H1 (cell line): ENCODE results near the gene CPNE4. TPM values are rescaled to one million over a fixed set of nuclear protein-coding genes. Genes with fewer than 3 reads are reported as not detected.
A peak's percentile ranks its signal among the peaks of the same experiment; 100 is the strongest.

Experiments
- CTCF ChIA-PET: fragments of 300-600 bp; sonication (Branson Sonifier 250); formaldehyde crosslinking; loops from one replicate; lab custom pipeline; 2021; ENCODE audit not compliant: partially characterized antibody; lab: Charles Lee
- POLR2A ChIA-PET: fragments of 300-600 bp; sonication (Branson Sonifier 250); formaldehyde crosslinking; loops from one replicate; lab custom pipeline; 2021; ENCODE audit warnings: inconsistent platforms; ENCODE audit not compliant: partially characterized antibody; lab: Charles Lee
- DNase-seq, 2 experiments: peaks; one replicate each; pipeline versions ENCODE4 v3.0.0 to v3.0.0-alpha.2; 2010 to 2022; ENCODE audit warnings: low spot score in 2 of 2, low read depth in 1 of 2, mixed read lengths in 1 of 2
- FAIRE-seq: peaks from 2 replicates; lab custom pipeline; 2011; peaks lifted over from hg19 to GRCh38; lab: Jason Lieb, UNC
- H2AFZ ChIP-seq: 2 replicates; pipeline ENCODE4 v1.8.1; 2012; ENCODE audit warnings: low read length, inconsistent platforms
- H2AK5ac ChIP-seq: 2 replicates; pipeline ENCODE4 v1.6.1; 2013; ENCODE audit warnings: low read depth, low read length
- H2BK120ac ChIP-seq: replicated peaks from 2 replicates; pipeline ENCODE3; 2013; ENCODE audit warnings: low read depth, low read length, inconsistent platforms
- H2BK12ac ChIP-seq: 2 replicates; pipeline ENCODE4 v1.6.1; 2013; ENCODE audit warnings: low read depth, low read length
- H2BK15ac ChIP-seq: 2 replicates; pipeline ENCODE4 v1.6.1; 2013; ENCODE audit warnings: low read length
- H2BK20ac ChIP-seq: 2 replicates; pipeline ENCODE4 v1.6.1; 2013; ENCODE audit warnings: low read length
- H2BK5ac ChIP-seq: 2 replicates; pipeline ENCODE4 v1.6.1; 2013; ENCODE audit warnings: low read depth, low read length
- H3K14ac ChIP-seq: 2 replicates; pipeline ENCODE4 v1.6.1; 2013; ENCODE audit warnings: inconsistent platforms; ENCODE audit not compliant: insufficient read length
- H3K18ac ChIP-seq: 2 replicates; pipeline ENCODE4 v1.6.1; 2013; ENCODE audit warnings: low read length; ENCODE audit errors: extremely low read depth
- H3K23ac ChIP-seq: 2 replicates; pipeline ENCODE4 v1.6.1; 2013; ENCODE audit warnings: inconsistent platforms; ENCODE audit not compliant: insufficient read length
- H3K23me2 ChIP-seq: 2 replicates; pipeline ENCODE4 v1.6.1; 2013; ENCODE audit warnings: low read depth, low read length
- H3K27ac ChIP-seq: 2 replicates; pipeline ENCODE4 v1.6.1; 2011; ENCODE audit warnings: low read depth, low read length, inconsistent platforms
- H3K27me3 ChIP-seq, 4 experiments: replicated peaks in 1 of 4; 1 replicate in 1 of 4; 2 replicates in 3 of 4; pipeline versions ENCODE4 v1.6.1 to v1.8.1; 2011 to 2013; ENCODE audit warnings: low read length in 3 of 4, mild to moderate bottlenecking in 3 of 4, inconsistent platforms in 2 of 4, mixed read lengths in 2 of 4, moderate library complexity in 1 of 4; ENCODE audit not compliant: control insufficient read depth in 3 of 4, insufficient read depth in 3 of 4; ENCODE audit errors: extremely low read depth in 1 of 4
- H3K36me3 ChIP-seq, 4 experiments: 2 replicates each; pipeline versions ENCODE4 v1.6.1 to v1.8.1; 2011 to 2013; ENCODE audit warnings: mild to moderate bottlenecking in 4 of 4, low read length in 3 of 4, moderate library complexity in 2 of 4, control low read depth in 1 of 4, inconsistent platforms in 1 of 4; ENCODE audit not compliant: insufficient read depth in 4 of 4, control insufficient read depth in 2 of 4
- H3K4ac ChIP-seq: replicated peaks from 2 replicates; pipeline ENCODE3; 2013; ENCODE audit warnings: low read length, low read depth, mixed read lengths, inconsistent platforms; ENCODE audit not compliant: insufficient read length
- H3K4me1 ChIP-seq, 4 experiments: replicated peaks in 1 of 4; 1 replicate in 1 of 4; 2 replicates in 3 of 4; pipeline versions ENCODE4 v1.6.1 to v1.8.1; 2011 to 2013; ENCODE audit warnings: low read length in 3 of 4, inconsistent platforms in 2 of 4, mixed read lengths in 1 of 4; ENCODE audit not compliant: insufficient read depth in 4 of 4, control insufficient read depth in 3 of 4
- H3K4me2 ChIP-seq, 2 experiments: 2 replicates each; pipeline versions ENCODE4 v1.6.1 to v1.8.1; 2011 to 2013; ENCODE audit warnings: low read depth in 2 of 2, low read length in 2 of 2, control low read depth in 1 of 2, inconsistent platforms in 1 of 2, mild to moderate bottlenecking in 1 of 2; ENCODE audit not compliant: insufficient read depth in 1 of 2
- H3K4me3 ChIP-seq, 4 experiments: fragments of 200-600, 300-600 bp in 1 of 4; sonication (generic), shearing (Covaris generic), sonication (Bioruptor Twin) in 1 of 4; 2 replicates each; pipeline versions ENCODE4 v1.5.1 to v1.8.1; 2011 to 2016; ENCODE audit warnings: low read length in 4 of 4, low read depth in 3 of 4, control low read depth in 2 of 4, inconsistent platforms in 2 of 4, mild to moderate bottlenecking in 2 of 4, mixed read lengths in 1 of 4, moderate library complexity in 1 of 4; ENCODE audit not compliant: insufficient read depth in 2 of 4; ENCODE audit errors: extremely low read depth in 1 of 4
- H3K56ac ChIP-seq: replicated peaks from 2 replicates; pipeline ENCODE3; 2013; ENCODE audit warnings: low read depth, mild to moderate bottlenecking, mixed read lengths, low read length, inconsistent platforms; ENCODE audit not compliant: insufficient read length
- H3K79me1 ChIP-seq: 2 replicates; pipeline ENCODE4 v1.6.1; 2013; ENCODE audit warnings: low read depth, low read length, control low read depth
- H3K79me2 ChIP-seq, 2 experiments: 2 replicates each; pipeline versions ENCODE4 v1.6.1 to v1.8.1; 2012 to 2013; ENCODE audit warnings: low read length in 2 of 2, mild to moderate bottlenecking in 2 of 2, inconsistent platforms in 1 of 2; ENCODE audit not compliant: insufficient read depth in 2 of 2, control insufficient read depth in 1 of 2
- H3K9ac ChIP-seq, 4 experiments: replicated peaks in 1 of 4; 1 replicate in 1 of 4; 2 replicates in 3 of 4; pipeline versions ENCODE4 v1.6.1 to v1.8.1; 2011 to 2013; ENCODE audit warnings: low read depth in 3 of 4, low read length in 3 of 4, control low read depth in 2 of 4, mild to moderate bottlenecking in 2 of 4, moderate library complexity in 2 of 4, inconsistent platforms in 1 of 4; ENCODE audit errors: extremely low read depth in 1 of 4
- H3K9me3 ChIP-seq, 2 experiments: 2 replicates each; pipeline versions ENCODE4 v1.6.1 to v1.8.1; 2012 to 2013; ENCODE audit warnings: mild to moderate bottlenecking in 2 of 2, moderate library complexity in 2 of 2, control low read depth in 1 of 2, inconsistent platforms in 1 of 2, low read depth in 1 of 2, low read length in 1 of 2, mixed read lengths in 1 of 2; ENCODE audit not compliant: insufficient read depth in 2 of 2
- H4K20me1 ChIP-seq, 2 experiments: replicated peaks in 1 of 2; 2 replicates each; pipeline versions ENCODE3 to v1.8.1; 2011 to 2013; ENCODE audit warnings: inconsistent platforms in 2 of 2, low read length in 2 of 2, mild to moderate bottlenecking in 1 of 2; ENCODE audit not compliant: insufficient read depth in 2 of 2, control insufficient read depth in 1 of 2
- H4K5ac ChIP-seq: 2 replicates; pipeline ENCODE4 v1.6.1; 2013; ENCODE audit warnings: low read length, low read depth, mixed read lengths, inconsistent platforms; ENCODE audit not compliant: insufficient read length
- H4K8ac ChIP-seq: 2 replicates; pipeline ENCODE4 v1.8.0; 2013; ENCODE audit warnings: mild to moderate bottlenecking, moderate library complexity, low read length, inconsistent platforms; ENCODE audit not compliant: insufficient read depth; ENCODE audit errors: extremely low read depth
- H4K91ac ChIP-seq: replicated peaks from 2 replicates; pipeline ENCODE3; 2013; ENCODE audit warnings: low read length, mixed read lengths, inconsistent platforms; ENCODE audit not compliant: insufficient read length
- ASH2L ChIP-seq: fragments of 200-600, 300-600 bp; sonication (generic); IDR thresholded peaks from one replicate; pipeline ENCODE4 v1.7.1; 2017; ENCODE audit warnings: low read length
- MAFK ChIP-seq: IDR thresholded peaks from 2 replicates; pipeline ENCODE4 v1.6.1; 2012; ENCODE audit warnings: low read depth, mild to moderate bottlenecking, improper control_type of control experiment, low read length
- TAF7 ChIP-seq: optimal IDR thresholded peaks from 2 replicates; pipeline ENCODE3; 2011; ENCODE audit warnings: low read depth, mild to moderate bottlenecking, inconsistent platforms, low read length, moderate library complexity, borderline replicate concordance
- WGBS, 2 experiments: shearing (Covaris generic) in 1 of 2; methylation state at CpG; one replicate each; pipeline versions ENCODE4 v1.1.6 to v1.1.7; 2013 to 2015; ENCODE audit warnings: low lambda C conversion rate in 2 of 2, mixed read lengths in 2 of 2, inconsistent platforms in 1 of 2, low coverage in 1 of 2, missing lambda C conversion rate in 1 of 2; ENCODE audit not compliant: insufficient replicate concordance in 2 of 2, insufficient coverage in 1 of 2, insufficient read length in 1 of 2; ENCODE audit errors: extremely low coverage in 1 of 2, missing lambda C conversion rate in 1 of 2; 5-methylcytosine and 5-hydroxymethylcytosine counted together
- polyA plus RNA-seq, 7 experiments: library from polyadenylated mRNA; depleted of rRNA in 3 of 7; stranded (reverse) in 5 of 7; unstranded in 2 of 7; fragments of >200 nt in 5 of 7; fragments of 200-250 nt in 2 of 7; gene quantifications; 1 replicate in 5 of 7; 2 replicates in 1 of 7; 4 replicates in 1 of 7; pipeline versions ENCODE4 v1.2.1 to v1.2.3, GENCODE V29; 2011 to 2013; ENCODE audit warnings: missing spikeins in 2 of 7, mixed read lengths in 2 of 7
- total RNA-seq: library from RNA; stranded (reverse); fragmentation: NEBNext Ultra II Directional; extraction: Animal tissue kit (Norgen Biotek cat#: 25700); gene quantifications from 2 replicates; pipeline ENCODE4 v1.2.1, GENCODE V29; 2021

The CPNE4 gene
- total and polyA plus RNA-seq, 2 of the 8 experiments (the other 6 are each of a cell fraction or from before 2014, with no cell fraction given): 0.82 to 3.8 TPM

GRCh38 chr3:132003685-132004084, 31.1 kb downstream of the CPNE4 start:
- Histone ChIP-seq H3K4me1 (peaks cover 0 to 12% (median 4%) of the 10 kb centered on the region in 4 experiments; a peak in 4 of 7 replicates), H3K9me3 (no peaks in the 10 kb centered on the region), H3K4me2 (no peak overlapping the region), H3K18ac (no peak overlapping the region), H3K4ac (no peak overlapping the region), H2AK5ac (no peak overlapping the region), H4K91ac (no peak overlapping the region), H3K79me2 (no peaks in the 10 kb centered on the region), H3K4me3 (no peak overlapping the region), H3K56ac (no peak overlapping the region), H3K23ac (no peak overlapping the region), H4K5ac (no peak overlapping the region), H2BK20ac (no peak overlapping the region), H3K27ac (no peak overlapping the region), H4K8ac (no peak overlapping the region), H2BK120ac (no peak overlapping the region), H2AFZ (no peak overlapping the region), H2BK5ac (no peak overlapping the region), H3K79me1 (no peaks in the 10 kb centered on the region), H3K23me2 (no peaks in the 10 kb centered on the region; the same call in 1 of the 2 replicates), H3K36me3 (no peaks in the 10 kb centered on the region), H3K9ac (peak overlapping the region in 1 of 4 experiments; percentile 49; a peak in 1 of 7 replicates), H3K14ac (no peak overlapping the region), H2BK15ac (no peak overlapping the region), H2BK12ac (no peak overlapping the region), H3K27me3 (no peaks in the 10 kb centered on the region), H4K20me1 (no peaks in the 10 kb centered on the region)
- TF ChIP-seq TAF7 (no peak), MAFK (0 out of 2 replicates have a peak, but pooled peaks have one; percentile 12), ASH2L (no peak)
- WGBS, 2 experiments: 92% methylated on average over 1 of the region's 1 CpG; no CpG with 5 or more reads in 1 of the 2 experiments
- FAIRE-seq: no peak
- no peak for DNase-seq
- CTCF ChIA-PET: interaction anchor here (0.5 to 5.0 kb wide), 4 partner anchors 10 to 237 kb away, joined by 3 to 20 read pairs (median 3); no protein-coding TSS in a partner anchor
- POLR2A ChIA-PET: no interaction called here
